Uterus (tissue), 4 donors: ENCODE results near the gene SMOC1. TPM values are rescaled to one million over a fixed set of nuclear protein-coding genes. Genes with fewer than 3 reads are reported as not detected.
"Not testable (repeated sequence)": the region's sequence is repeated elsewhere in the genome, so short reads cannot be mapped to it uniquely, and the experiment has no call there.

Experiments
- DNase-seq, 2 donors: peaks; one replicate each; pipeline ENCODE4 v3.0.0-alpha.2; 2019 to 2020
- H3K27ac ChIP-seq, 2 donors: fragments of 200-600 bp; sonication (generic); 1 replicate in 1 of 2; 2 replicates in 1 of 2; pipeline ENCODE4 v1.5.1; 2016 to 2018
- H3K27me3 ChIP-seq, 2 donors: fragments of 200-600 bp; sonication (generic); one replicate each; pipeline ENCODE4 v1.5.1; 2018 to 2019; ENCODE audit warnings: control low read depth in 1 of 2
- H3K36me3 ChIP-seq, 2 donors: fragments of 200-600 bp; sonication (generic); one replicate each; pipeline ENCODE4 v1.5.1; 2019; ENCODE audit warnings: control low read depth in 1 of 2
- H3K4me1 ChIP-seq, 2 donors: fragments of 200-600 bp; sonication (generic); one replicate each; pipeline ENCODE4 v1.5.1; 2018 to 2019; ENCODE audit warnings: control low read depth in 1 of 2
- H3K4me3 ChIP-seq, 2 donors: fragments of 200-600 bp; sonication (generic); 1 replicate in 1 of 2; 2 replicates in 1 of 2; pipeline ENCODE4 v1.5.1; 2018 to 2019; ENCODE audit warnings: mild to moderate bottlenecking in 1 of 2
- H3K9me3 ChIP-seq, 2 donors: fragments of 200-600 bp; sonication (generic); one replicate each; pipeline ENCODE4 v1.5.1; 2019; ENCODE audit warnings: control low read depth in 1 of 2
- CTCF ChIP-seq, 4 experiments: fragments of 200-600 bp in 2 of 4; fragments of 450-650 bp in 2 of 4; sonication (generic) in 2 of 4; IDR thresholded peaks; one replicate each; pipeline ENCODE4 v1.5.1; 2016 to 2019; ENCODE audit warnings: antibody characterized with exemption in 4 of 4, mild to moderate bottlenecking in 2 of 4, moderate library complexity in 1 of 4
- POLR2A ChIP-seq, 2 donors: fragments of 450-650 bp; IDR thresholded peaks; one replicate each; pipeline ENCODE4 v1.6.1; 2016; ENCODE audit warnings: antibody characterized with exemption in 2 of 2, mild to moderate bottlenecking in 1 of 2, moderate library complexity in 1 of 2
- intact Hi-C: fragments of 100-400 bp; cut with DNase I; formaldehyde crosslinking; loops from one replicate; pipeline ENCODE4 v1.15.1; 2023; ENCODE audit warnings: low total_unique reads
- total RNA-seq, 4 donors: library from RNA; depleted of rRNA in 3 of 4; stranded (reverse); fragments of >200 nt in 3 of 4; gene quantifications; one replicate each; pipeline versions ENCODE4 v1.1.0 to v1.2.4, GENCODE V29; 2014 to 2023
- donor health status: DM: yes; HTN: yes; CAD: no.

Gene SMOC1
- total RNA-seq, 4 donors from 2014 or later: 0.59 to 2.1 (median 2.0) TPM; not detected in 1

DNA sequence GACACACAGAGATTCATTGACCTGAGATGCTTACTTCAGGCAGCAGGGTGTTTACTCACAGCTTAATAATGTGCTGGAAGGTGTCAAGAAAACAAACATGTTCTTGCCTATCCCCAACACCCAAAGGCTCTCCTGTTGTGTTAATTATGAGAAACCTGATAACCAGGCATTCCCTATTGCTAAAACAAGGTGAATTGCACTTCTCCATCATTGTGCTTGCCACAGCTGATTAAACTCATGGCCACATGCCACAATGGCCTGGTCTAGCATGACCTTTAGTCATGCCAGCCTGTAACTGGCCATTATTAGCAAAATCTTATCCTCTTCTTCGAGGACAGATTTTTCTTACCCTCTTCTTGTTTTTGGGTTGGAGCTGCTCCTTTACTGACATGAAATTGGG is 21.4 kb downstream of the SMOC1 start:
- intact Hi-C loops: no loop called here
- H3K4me1 ChIP-seq: no peaks in the 10 kb centered on the region
- no peak overlapping the region for H3K27ac ChIP-seq

GRCh38 chr14:69901113-69901951 is 22.1 kb downstream of the SMOC1 start:
- TF ChIP-seq POLR2A (IDR thresholded peaks at IDR 0.05) (no peak), CTCF (IDR thresholded peaks at IDR 0.05) (no peak)
- H3K4me1 ChIP-seq: no peaks in the 10 kb centered on the region
- no peak overlapping the region for H3K27ac ChIP-seq
- intact Hi-C loops: no loop called here
- no peaks in the 10 kb centered on the region for H3K36me3 ChIP-seq
- no peaks in the 10 kb centered on the region for H3K9me3 ChIP-seq
- no peaks in the 10 kb centered on the region for H3K27me3 ChIP-seq
- no peak overlapping the region for H3K4me3 ChIP-seq
- DNase-seq: no peak

More for the DNA sequence above, 21.4 kb downstream of the SMOC1 start:
- Histone ChIP-seq H3K4me3 (no peak overlapping the region), H3K9me3 (no peaks in the 10 kb centered on the region), H3K27me3 (no peaks in the 10 kb centered on the region), H3K36me3 (no peaks in the 10 kb centered on the region)
- TF ChIP-seq CTCF (IDR thresholded peaks at IDR 0.05) (no peak), POLR2A (IDR thresholded peaks at IDR 0.05) (no peak)
- DNase-seq: no peak

DNA sequence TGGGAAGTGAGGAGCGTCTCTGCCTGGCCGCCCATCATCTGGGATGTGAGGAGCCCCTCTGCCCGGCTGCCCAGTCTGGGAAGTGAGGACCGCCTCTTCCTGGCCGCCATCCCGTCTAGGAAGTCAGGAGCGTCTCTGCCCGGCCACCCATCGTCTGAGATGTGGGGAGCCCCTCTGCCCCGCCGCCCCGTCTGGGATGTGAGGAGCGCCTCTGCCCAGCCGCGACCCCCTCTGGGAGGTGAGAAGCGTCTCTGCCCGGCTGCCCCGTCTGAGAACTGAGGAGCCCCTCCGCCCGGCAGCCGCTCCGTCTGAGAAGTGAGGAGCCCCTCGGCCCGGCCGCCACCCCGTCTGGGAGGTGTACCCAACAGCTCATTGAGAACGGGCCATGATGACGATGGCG is 23.8 kb downstream of the SMOC1 start:
- H3K4me3 ChIP-seq, intact Hi-C loops, H3K9me3 ChIP-seq, H3K27me3 ChIP-seq, H3K4me1 ChIP-seq, DNase-seq, H3K36me3 ChIP-seq, H3K27ac ChIP-seq: not testable (repeated sequence)

DNA sequence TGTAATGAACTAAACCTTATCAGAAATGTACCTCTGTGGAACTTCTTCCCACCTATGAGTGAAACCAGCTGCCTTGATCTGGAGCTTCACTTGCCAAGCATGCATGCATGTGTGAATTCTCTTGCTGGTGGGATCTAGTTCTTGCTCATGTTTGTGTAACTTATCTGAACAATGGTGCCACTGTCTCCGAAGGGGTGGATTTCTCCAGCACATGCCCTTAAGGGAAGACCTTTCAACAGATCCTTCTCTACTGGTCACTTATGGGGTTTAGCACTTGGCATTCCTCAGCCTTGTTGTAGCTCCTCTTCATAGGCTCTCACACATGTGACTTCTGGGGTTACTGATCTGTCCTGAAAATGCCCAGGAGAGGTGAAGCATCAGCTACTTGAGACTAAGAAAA is 25.0 kb downstream of the SMOC1 start:
- no peaks in the 10 kb centered on the region for H3K9me3 ChIP-seq
- intact Hi-C loops: no loop called here

DNA sequence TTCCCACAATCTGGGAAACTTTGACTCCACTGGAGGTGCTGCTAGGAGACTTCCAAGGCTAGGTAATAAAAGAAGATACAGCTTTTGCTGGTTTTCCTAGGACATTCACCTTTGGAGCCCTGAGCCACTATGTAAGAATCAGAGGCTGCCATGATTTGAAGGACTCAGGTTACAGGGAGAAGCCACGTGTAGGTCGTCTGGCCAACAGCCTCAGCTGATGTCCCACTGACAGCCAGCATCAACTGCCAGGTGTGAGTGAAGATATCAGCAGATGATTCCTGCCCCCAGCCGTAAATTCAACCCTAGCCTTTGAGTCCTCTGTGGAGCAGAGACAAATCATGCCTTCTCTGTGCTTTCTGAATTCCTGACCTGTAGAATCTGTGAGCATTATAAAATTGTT is 27.0 kb downstream of the SMOC1 start:
- Histone ChIP-seq H3K4me3 (no peak overlapping the region), H3K4me1 (no peaks in the 10 kb centered on the region), H3K27me3 (no peaks in the 10 kb centered on the region), H3K9me3 (no peaks in the 10 kb centered on the region), H3K27ac (no peak overlapping the region), H3K36me3 (no peaks in the 10 kb centered on the region)
- TF ChIP-seq POLR2A (IDR thresholded peaks at IDR 0.05): no peak
- no peak for TF ChIP-seq CTCF (IDR thresholded peaks at IDR 0.05)
- DNase-seq: no peak
- intact Hi-C loops: no loop called here

More for the DNA sequence above, 25.0 kb downstream of the SMOC1 start:
- Histone ChIP-seq H3K4me3 (no peak overlapping the region), H3K27me3 (no peaks in the 10 kb centered on the region), H3K36me3 (no peaks in the 10 kb centered on the region), H3K4me1 (no peaks in the 10 kb centered on the region), H3K27ac (no peak overlapping the region)
- DNase-seq: no peak
- TF ChIP-seq CTCF (IDR thresholded peaks at IDR 0.05) (no peak), POLR2A (IDR thresholded peaks at IDR 0.05) (no peak)
